Endodermal cell (in vitro differentiated cells): ENCODE measurements around the gene PTBP1. TPM values are rescaled to one million over a fixed set of nuclear protein-coding genes. Genes with fewer than 3 reads are reported as not detected.

ENCODE experiments used
- DNase-seq: peaks from one replicate; pipeline ENCODE4 v3.0.0-alpha.2; 2017
- H3K27ac ChIP-seq: 2 replicates; pipeline ENCODE4 v1.5.1; 2013; ENCODE audit warnings: mild to moderate bottlenecking, low read depth, low read length, moderate library complexity
- H3K27me3 ChIP-seq: 2 replicates; pipeline ENCODE4 v1.6.1; 2013; ENCODE audit warnings: mild to moderate bottlenecking, low read length, moderate library complexity; ENCODE audit not compliant: insufficient read depth, control insufficient read depth, poor library complexity, severe bottlenecking
- H3K36me3 ChIP-seq: 2 replicates; pipeline ENCODE4 v1.7.0; 2013; ENCODE audit warnings: mild to moderate bottlenecking, low read length, moderate library complexity; ENCODE audit not compliant: control insufficient read depth, insufficient read depth
- H3K4me1 ChIP-seq: one replicate; pipeline ENCODE4 v1.7.0; 2013; ENCODE audit warnings: low read length; ENCODE audit not compliant: control insufficient read depth, insufficient read depth
- H3K4me3 ChIP-seq: 2 replicates; pipeline ENCODE4 v1.5.1; 2013; ENCODE audit warnings: mild to moderate bottlenecking, low read length, moderate library complexity
- H3K9ac ChIP-seq: 2 replicates; pipeline ENCODE4 v1.6.1; 2013; ENCODE audit warnings: mild to moderate bottlenecking, low read length, moderate library complexity; ENCODE audit not compliant: poor library complexity, severe bottlenecking; ENCODE audit errors: extremely low read depth
- H3K9me3 ChIP-seq: 2 replicates; pipeline ENCODE4 v1.6.1; 2013; ENCODE audit warnings: mild to moderate bottlenecking, low read length, moderate library complexity; ENCODE audit not compliant: control insufficient read depth
- H3K27ac Mint-ChIP-seq: 2 replicates; pipeline ENCODE4 v1.8.0; 2020; ENCODE audit warnings: mixed read lengths
- H3K27me3 Mint-ChIP-seq: 2 replicates; pipeline ENCODE4 v1.8.0; 2021; ENCODE audit warnings: mild to moderate bottlenecking, mixed read lengths; ENCODE audit not compliant: insufficient read depth
- H3K36me3 Mint-ChIP-seq: 2 replicates; pipeline ENCODE4 v1.8.0; 2020; ENCODE audit warnings: low read depth, mixed read lengths
- H3K4me1 Mint-ChIP-seq: 2 replicates; pipeline ENCODE4 v1.8.0; 2020; ENCODE audit warnings: mixed read lengths
- H3K4me3 Mint-ChIP-seq: 2 replicates; pipeline ENCODE4 v1.8.0; 2020; ENCODE audit warnings: mild to moderate bottlenecking, moderate library complexity, mixed read lengths
- H3K9me3 Mint-ChIP-seq: 2 replicates; pipeline ENCODE4 v1.8.0; 2020; ENCODE audit warnings: mild to moderate bottlenecking, mixed read lengths
- CTCF ChIP-seq: fragments of 200-600 bp; sonication (generic); conservative IDR thresholded peaks from 2 replicates; pipeline ENCODE4 v1.5.0; 2021; ENCODE audit warnings: antibody characterized with exemption, mild to moderate bottlenecking
- WGBS, 2 experiments: methylation state at CpG; one replicate each; pipeline versions ENCODE4 v1.1.5 to v1.1.7; 2013; ENCODE audit warnings: missing lambda C conversion rate in 2 of 2, mixed read lengths in 1 of 2; ENCODE audit not compliant: insufficient coverage in 1 of 2, insufficient read length in 1 of 2; 5-methylcytosine and 5-hydroxymethylcytosine counted together
- total RNA-seq, 2 donors: library from RNA; stranded (reverse); fragmentation: NEBNext Ultra II Directional in 1 of 2; extraction: Animal tissue kit (Norgen Biotek cat#: 25700) in 1 of 2; gene quantifications; 2 replicates in 1 of 2; 3 replicates in 1 of 2; pipeline ENCODE4 v1.2.1, GENCODE V29; 2021

PTBP1 gene
- total RNA-seq, 2 donors from 2014 or later: 647 to 694 TPM

GRCh38 chr19:784541-784940 is 12.7 kb upstream of the PTBP1 start:
- peak overlapping the region; percentile 20 for H3K9ac ChIP-seq
- Mint-ChIP-seq H3K4me1 (peaks cover 22% of the 10 kb centered on the region), H3K27ac (peak overlapping the region; percentile 72), H3K36me3 (peaks cover 10% of the 10 kb centered on the region), H3K27me3 (no peaks in the 10 kb centered on the region), H3K4me3 (peak overlapping the region; percentile 58), H3K9me3 (peaks cover 3% of the 10 kb centered on the region)
- peak overlapping the region; percentile 81 for H3K4me3 ChIP-seq
- no peak for TF ChIP-seq CTCF
- no peak for DNase-seq
- no peak overlapping the region for H3K27ac ChIP-seq
- peaks cover 4% of the 10 kb centered on the region for H3K36me3 ChIP-seq
- 95% methylated on average over 13 of the region's 13 CpGs for WGBS, 2 experiments
- H3K4me1 ChIP-seq: peaks cover 4% of the 10 kb centered on the region
- H3K27me3 ChIP-seq: no peaks in the 10 kb centered on the region
- no peaks in the 10 kb centered on the region for H3K9me3 ChIP-seq

- WGBS, 2 experiments: 92 to 94% methylated on average over 16 of the region's 16 CpGs
- H3K36me3 ChIP-seq: peaks cover 4% of the 10 kb centered on the region
- TF ChIP-seq CTCF: no peak
These were observed 9.7 kb upstream of the PTBP1 start for GRCh38 chr19:787536-787935.

GRCh38 chr19:788686-788982 is 8.6 kb upstream of the PTBP1 start:
- peaks cover 4% of the 10 kb centered on the region for H3K36me3 ChIP-seq
- H3K27ac ChIP-seq: peak overlapping the region; percentile 93
- DNase-seq: no peak
- peaks cover 3% of the 10 kb centered on the region for H3K9me3 Mint-ChIP-seq
- H3K4me1 ChIP-seq: peaks cover 4% of the 10 kb centered on the region
- no peak overlapping the region for H3K9ac ChIP-seq
- no peak overlapping the region for H3K4me3 Mint-ChIP-seq
- no peak overlapping the region for H3K4me3 ChIP-seq
- 69 to 86% methylated on average over 5 to 11 of the region's 11 CpGs for WGBS, 2 experiments
- H3K4me1 Mint-ChIP-seq: peaks cover 18% of the 10 kb centered on the region
- no peaks in the 10 kb centered on the region for H3K27me3 ChIP-seq
- peak overlapping the region; percentile 75 for H3K27ac Mint-ChIP-seq
- no peaks in the 10 kb centered on the region for H3K9me3 ChIP-seq
- TF ChIP-seq CTCF: no peak
- H3K27me3 Mint-ChIP-seq: no peaks in the 10 kb centered on the region
- peaks cover 8% of the 10 kb centered on the region for H3K36me3 Mint-ChIP-seq

More at GRCh38 chr19:787536-787935, 9.7 kb upstream of the PTBP1 start:
- Mint-ChIP-seq H3K9me3 (peaks cover 3% of the 10 kb centered on the region), H3K27me3 (no peaks in the 10 kb centered on the region), H3K4me1 (peaks cover 25% of the 10 kb centered on the region), H3K36me3 (peaks cover 8% of the 10 kb centered on the region), H3K27ac (no peak overlapping the region), H3K4me3 (no peak overlapping the region)
- Histone ChIP-seq H3K27me3 (no peaks in the 10 kb centered on the region), H3K4me1 (peaks cover 4% of the 10 kb centered on the region), H3K27ac (no peak overlapping the region), H3K9me3 (no peaks in the 10 kb centered on the region), H3K9ac (no peak overlapping the region), H3K4me3 (no peak overlapping the region)
- DNase-seq: no peak
